ENCODE data around the gene COX10.

Gene COX10

GRCh38 chr17:14133104-14133503, 63.8 kb downstream of the COX10 start:
- TF ChIP-seq CTCF (IDR thresholded peaks at IDR 0.05) = no peak

DNA sequence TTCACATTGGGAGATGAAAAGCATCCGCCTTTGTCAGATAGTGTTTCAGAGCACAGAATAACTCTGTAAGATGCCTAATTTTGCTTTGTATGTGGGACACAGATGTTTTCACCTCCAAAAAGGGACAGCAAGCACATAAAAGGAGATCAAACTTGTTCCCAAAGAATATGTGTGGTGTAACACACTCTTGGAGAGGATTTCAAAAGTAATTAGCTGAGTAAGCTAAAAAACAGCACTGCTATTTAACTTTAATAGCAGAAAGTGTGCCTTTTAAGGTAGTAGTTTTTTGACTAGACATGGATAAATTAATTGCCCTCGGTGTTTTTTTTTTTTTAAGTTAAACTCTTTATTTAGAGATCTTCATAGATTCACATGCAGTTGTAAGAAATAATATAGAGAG, 65.2 kb downstream of the COX10 start:
- TF ChIP-seq CTCF (IDR thresholded peaks at IDR 0.05) = no peak

GRCh38 chr17:14135906-14136590, 66.7 kb downstream of the COX10 start:
- no peak for TF ChIP-seq CTCF (IDR thresholded peaks at IDR 0.05)

GRCh38 chr17:14138649-14139048, 69.3 kb downstream of the COX10 start:
- no peak for TF ChIP-seq CTCF (IDR thresholded peaks at IDR 0.05)

DNA sequence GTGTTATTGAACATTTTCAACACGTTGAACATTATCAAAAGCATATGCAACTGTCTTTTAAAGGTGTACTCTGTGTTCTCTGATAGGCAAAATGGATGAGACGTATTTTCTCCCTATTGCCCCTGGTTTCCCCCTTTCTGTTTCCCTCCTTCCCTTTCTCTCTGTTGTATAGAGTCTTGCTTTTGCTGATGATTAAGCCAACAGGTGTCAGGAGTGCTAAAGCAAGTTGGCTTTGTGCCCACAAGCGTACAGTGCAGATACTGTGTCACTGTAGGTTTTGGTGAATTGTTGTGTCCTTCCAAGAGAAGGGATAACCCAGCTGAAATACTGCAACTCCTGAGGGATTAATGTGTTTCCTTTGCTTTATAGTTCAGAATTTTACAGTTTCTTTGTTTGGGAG, 74.4 kb downstream of the COX10 start:
- no peak for TF ChIP-seq CTCF (IDR thresholded peaks at IDR 0.05)

DNA sequence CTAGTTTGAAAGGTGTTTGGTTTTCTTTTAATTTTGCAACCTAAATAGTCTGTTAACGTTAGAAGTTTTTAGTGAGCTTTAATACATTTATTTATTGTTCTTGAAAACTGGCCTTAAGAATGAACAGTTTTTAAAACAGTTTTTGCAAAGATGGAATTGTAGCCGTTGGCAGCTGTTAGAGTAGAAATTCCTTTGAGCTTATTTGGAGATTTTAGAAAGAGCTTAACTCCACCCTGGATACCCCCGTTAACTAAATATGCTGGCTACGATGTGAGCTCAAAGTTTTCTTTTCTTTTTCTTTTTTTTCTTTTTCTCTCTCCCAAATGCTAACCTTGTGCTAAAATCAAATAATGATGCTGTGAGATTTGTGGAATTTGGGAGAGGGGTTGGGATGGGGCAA, 75.2 kb downstream of the COX10 start:
- no peak for TF ChIP-seq CTCF (IDR thresholded peaks at IDR 0.05)

DNA sequence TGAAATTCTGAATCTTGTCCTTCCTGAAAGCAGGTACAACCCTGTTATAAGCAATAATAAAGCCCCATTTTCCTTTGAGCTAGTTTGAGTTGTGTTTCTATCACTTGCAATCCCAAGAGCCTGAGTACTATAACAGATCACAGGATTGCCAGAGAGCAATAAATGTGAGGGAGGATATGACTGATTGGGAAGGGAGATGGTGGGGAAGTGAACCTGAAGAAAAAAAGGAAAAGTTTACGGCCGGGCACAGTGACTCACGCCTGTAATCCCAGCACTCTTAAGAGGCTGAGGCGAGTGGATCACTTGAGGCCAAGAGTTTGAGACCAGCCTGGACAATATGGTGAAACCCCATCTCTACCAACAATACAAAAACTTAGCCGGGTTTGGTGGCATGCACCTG, 80.4 kb downstream of the COX10 start:
- TF ChIP-seq CTCF (IDR thresholded peaks at IDR 0.05) = no peak

- no peak for TF ChIP-seq CTCF (IDR thresholded peaks at IDR 0.05)
These were observed 81.3 kb downstream of the COX10 start for GRCh38 chr17:14150619-14151018.
